Activated CD4-positive, alpha-beta memory T cell treated with anti-CD3 and anti-CD28 coated beads, Interleukin-2, amount 10 ng/mL, durations not matched to agents 7 days and 5 days (primary cell): ENCODE data around the gene TMEM135. TPM values are rescaled to one million over a fixed set of nuclear protein-coding genes. Genes with fewer than 3 reads are reported as not detected.

Experiments
- CTCF ChIA-PET: fragments of 350-600 bp; sonication (Branson Sonifier 250); formaldehyde crosslinking; loops from one replicate; lab custom pipeline; 2021; ENCODE audit warnings: antibody characterized with exemption, inconsistent platforms; lab: Charles Lee
- POLR2A ChIA-PET: fragments of 350-600 bp; sonication (Branson Sonifier 250); formaldehyde crosslinking; loops from one replicate; lab custom pipeline; 2021; ENCODE audit warnings: antibody characterized with exemption; lab: Charles Lee
- DNase-seq: peaks from one replicate; pipeline ENCODE4 v3.0.0-alpha.2; 2020
- H3K27ac Mint-ChIP-seq: one replicate; pipeline ENCODE4 v1.8.0; 2021; ENCODE audit warnings: mild to moderate bottlenecking, mixed read lengths
- H3K27me3 Mint-ChIP-seq: one replicate; pipeline ENCODE4 v1.8.0; 2021; ENCODE audit warnings: mixed read lengths
- H3K36me3 Mint-ChIP-seq: one replicate; pipeline ENCODE4 v1.8.0; 2021; ENCODE audit warnings: low read depth, mixed read lengths
- H3K4me1 Mint-ChIP-seq: one replicate; pipeline ENCODE4 v1.8.0; 2021; ENCODE audit warnings: mixed read lengths
- H3K4me3 Mint-ChIP-seq: one replicate; pipeline ENCODE4 v1.8.0; 2021; ENCODE audit warnings: mild to moderate bottlenecking, mixed read lengths
- H3K9me3 Mint-ChIP-seq: one replicate; pipeline ENCODE4 v1.8.0; 2021; ENCODE audit warnings: mixed read lengths
- total RNA-seq, 2 experiments: library from RNA; stranded (reverse); gene quantifications; one replicate each; pipeline ENCODE4 v1.2.3, GENCODE V29; 2021

TMEM135 gene
- total RNA-seq, 2 experiments from 2014 or later: 38.3 to 46.9 TPM

- Mint-ChIP-seq H3K4me3 (no peak overlapping the region), H3K27ac (no peak overlapping the region), H3K9me3 (no peaks in the 10 kb centered on the region), H3K4me1 (peaks cover 18% of the 10 kb centered on the region), H3K27me3 (peaks cover 17% of the 10 kb centered on the region), H3K36me3 (no peaks in the 10 kb centered on the region)
- ChIA-PET CTCF (no interaction called here), POLR2A (no interaction called here)
- DNase-seq: no peak
Observed at GRCh38 chr11:87030458-87031054, 7.2 kb upstream of the TMEM135 start.

GRCh38 chr11:87031433-87032170 lies 6.1 kb upstream of the TMEM135 start:
- H3K9me3 Mint-ChIP-seq: no peaks in the 10 kb centered on the region
- no peak overlapping the region for H3K4me3 Mint-ChIP-seq
- POLR2A ChIA-PET: no interaction called here
- no peak overlapping the region for H3K27ac Mint-ChIP-seq
- H3K4me1 Mint-ChIP-seq: peaks cover 24% of the 10 kb centered on the region
- peaks cover 20% of the 10 kb centered on the region for H3K27me3 Mint-ChIP-seq
- DNase-seq: no peak
- H3K36me3 Mint-ChIP-seq: no peaks in the 10 kb centered on the region
- CTCF ChIA-PET: interaction anchor here (1.2 kb wide), 1 partner anchor 66 kb away, joined by 4 read pairs; no protein-coding TSS in a partner anchor

GRCh38 chr11:87033561-87033960 lies 4.2 kb upstream of the TMEM135 start:
- Mint-ChIP-seq H3K27ac (no peak overlapping the region), H3K9me3 (no peaks in the 10 kb centered on the region), H3K27me3 (peaks cover 21% of the 10 kb centered on the region), H3K4me3 (no peak overlapping the region), H3K36me3 (no peaks in the 10 kb centered on the region), H3K4me1 (peaks cover 35% of the 10 kb centered on the region)
- ChIA-PET POLR2A (no interaction called here), CTCF (interaction anchor here (0.7 kb wide), 1 partner anchor 57 kb away, joined by 3 read pairs; no protein-coding TSS in a partner anchor)
- DNase-seq: no peak

GRCh38 chr11:87035976-87036583 lies 1.7 kb upstream of the TMEM135 start:
- H3K27me3 Mint-ChIP-seq: peaks cover 17% of the 10 kb centered on the region
- H3K27ac Mint-ChIP-seq: no peak overlapping the region
- no peaks in the 10 kb centered on the region for H3K9me3 Mint-ChIP-seq
- no peak overlapping the region for H3K4me3 Mint-ChIP-seq
- ChIA-PET POLR2A (no interaction called here), CTCF (interaction anchor here (2.0 kb wide), 1 partner anchor 9 kb away, joined by 6 read pairs; no protein-coding TSS in a partner anchor)
- peaks cover 17% of the 10 kb centered on the region for H3K36me3 Mint-ChIP-seq
- DNase-seq: no peak
- H3K4me1 Mint-ChIP-seq: peaks cover 41% of the 10 kb centered on the region

- H3K27me3 Mint-ChIP-seq: peaks cover 17% of the 10 kb centered on the region
- H3K4me3 Mint-ChIP-seq: peak overlapping the region; percentile 97
- CTCF ChIA-PET: interaction anchor here (1.0 to 2.0 kb wide), 7 partner anchors 10 to 82 kb away, joined by 3 to 8 read pairs (median 5); partner anchors contain the start of gene FZD4
- H3K9me3 Mint-ChIP-seq: no peaks in the 10 kb centered on the region
- no peak for DNase-seq
- POLR2A ChIA-PET: interaction anchor here (1.4 to 1.7 kb wide), 2 partner anchors 9 to 45 kb away, joined by 4 to 14 read pairs; no protein-coding TSS in a partner anchor
- peaks cover 25% of the 10 kb centered on the region for H3K36me3 Mint-ChIP-seq
- H3K27ac Mint-ChIP-seq: peak overlapping the region; percentile 56
- H3K4me1 Mint-ChIP-seq: peaks cover 46% of the 10 kb centered on the region
Observed at GRCh38 chr11:87036756-87037449, 831 bp upstream of the TMEM135 start.

GRCh38 chr11:87038235-87038977 lies 672 bp downstream of the TMEM135 start:
- peak overlapping the region; percentile 97 for H3K4me3 Mint-ChIP-seq
- ChIA-PET CTCF (interaction anchor here (1.0 to 2.0 kb wide), 5 partner anchors 9 to 83 kb away, joined by 4 to 8 read pairs (median 5); partner anchors contain the start of gene FZD4), POLR2A (interaction anchor here (0.6 to 1.7 kb wide), 6 partner anchors 8 to 84 kb away, joined by 3 to 14 read pairs (median 3); no protein-coding TSS in a partner anchor)
- H3K9me3 Mint-ChIP-seq: no peaks in the 10 kb centered on the region
- peaks cover 36% of the 10 kb centered on the region for H3K36me3 Mint-ChIP-seq
- peaks cover 10% of the 10 kb centered on the region for H3K27me3 Mint-ChIP-seq
- peak overlapping the region; percentile 81 for H3K27ac Mint-ChIP-seq
- H3K4me1 Mint-ChIP-seq: peaks cover 49% of the 10 kb centered on the region
- DNase-seq: no peak

- H3K27ac Mint-ChIP-seq: no peak overlapping the region
- H3K27me3 Mint-ChIP-seq: peaks cover 5% of the 10 kb centered on the region
- ChIA-PET POLR2A (no interaction called here), CTCF (interaction anchor here (0.8 kb wide), 1 partner anchor 43 kb away, joined by 3 read pairs; no protein-coding TSS in a partner anchor)
- peaks cover 49% of the 10 kb centered on the region for H3K4me1 Mint-ChIP-seq
- peak overlapping the region; percentile 97 for H3K4me3 Mint-ChIP-seq
- no peaks in the 10 kb centered on the region for H3K9me3 Mint-ChIP-seq
- peaks cover 45% of the 10 kb centered on the region for H3K36me3 Mint-ChIP-seq
- no peak for DNase-seq
Observed at GRCh38 chr11:87039371-87039770, 1.6 kb downstream of the TMEM135 start.

- H3K36me3 Mint-ChIP-seq: peaks cover 61% of the 10 kb centered on the region
- peaks cover 29% of the 10 kb centered on the region for H3K4me1 Mint-ChIP-seq
- no peaks in the 10 kb centered on the region for H3K27me3 Mint-ChIP-seq
- POLR2A ChIA-PET: no interaction called here
- H3K9me3 Mint-ChIP-seq: peaks cover 8% of the 10 kb centered on the region
- no peak overlapping the region for H3K27ac Mint-ChIP-seq
- CTCF ChIA-PET: no interaction called here
- DNase-seq: no peak
- no peak overlapping the region for H3K4me3 Mint-ChIP-seq
Observed at GRCh38 chr11:87043894-87044293, 6.2 kb downstream of the TMEM135 start.

- H3K27ac Mint-ChIP-seq: no peak overlapping the region
- DNase-seq: no peak
- H3K36me3 Mint-ChIP-seq: peaks cover 38% of the 10 kb centered on the region
- peaks cover 8% of the 10 kb centered on the region for H3K9me3 Mint-ChIP-seq
- ChIA-PET CTCF (interaction anchor here (1.2 kb wide), 1 partner anchor 9 kb away, joined by 4 read pairs; the partner anchor contains the start of gene TMEM135), POLR2A (interaction anchor here (1.0 kb wide), 1 partner anchor 9 kb away, joined by 4 read pairs; the partner anchor contains the start of gene TMEM135)
- H3K27me3 Mint-ChIP-seq: no peaks in the 10 kb centered on the region
- H3K4me3 Mint-ChIP-seq: no peak overlapping the region
- peaks cover 3% of the 10 kb centered on the region for H3K4me1 Mint-ChIP-seq
Observed at GRCh38 chr11:87046824-87047223, 9.1 kb downstream of the TMEM135 start.

- CTCF ChIA-PET: no interaction called here
- no peak overlapping the region for H3K27ac Mint-ChIP-seq
Observed at GRCh38 chr11:87056091-87056490, 18.4 kb downstream of the TMEM135 start.

GRCh38 chr11:87057749-87058148 lies 20.0 kb downstream of the TMEM135 start:
- H3K4me3 Mint-ChIP-seq: no peak overlapping the region
- H3K27ac Mint-ChIP-seq: no peak overlapping the region
- peaks cover 3% of the 10 kb centered on the region for H3K4me1 Mint-ChIP-seq
- no peak for DNase-seq
- ChIA-PET POLR2A (no interaction called here), CTCF (no interaction called here)
- peaks cover 11% of the 10 kb centered on the region for H3K36me3 Mint-ChIP-seq
- H3K27me3 Mint-ChIP-seq: no peaks in the 10 kb centered on the region
- H3K9me3 Mint-ChIP-seq: no peaks in the 10 kb centered on the region

More at GRCh38 chr11:87056091-87056490, 18.4 kb downstream of the TMEM135 start:
- DNase-seq: no peak
- H3K27me3 Mint-ChIP-seq: no peaks in the 10 kb centered on the region
- POLR2A ChIA-PET: no interaction called here
- peaks cover 9% of the 10 kb centered on the region for H3K36me3 Mint-ChIP-seq
- H3K9me3 Mint-ChIP-seq: no peaks in the 10 kb centered on the region
- no peak overlapping the region for H3K4me3 Mint-ChIP-seq
- peaks cover 3% of the 10 kb centered on the region for H3K4me1 Mint-ChIP-seq
